Activated B cell treated with CpG ODN at 0.5 μM for 24 hours (primary cell): Measurements from ENCODE around the gene GSK3B. TPM values are rescaled to one million over a fixed set of nuclear protein-coding genes. Genes with fewer than 3 reads are reported as not detected.
A peak's percentile ranks its signal among the peaks of the same experiment; 100 is the strongest.
"Not testable (repeated sequence)": the region's sequence is repeated elsewhere in the genome, so short reads cannot be mapped to it uniquely, and the experiment has no call there.

Source experiments
- ATAC-seq: fragments of 200-7000 bp; cut with Tn5 transposase; one replicate; pipeline ENCODE4 v1.10.0; 2021; ENCODE audit warnings: low read depth, mild to moderate bottlenecking, moderate library complexity
- CTCF ChIA-PET: fragments of 350-600 bp; sonication (Branson Sonifier 250); formaldehyde crosslinking; loops from one replicate; lab custom pipeline; 2021; ENCODE audit warnings: antibody characterized with exemption; lab: Charles Lee
- POLR2A ChIA-PET: fragments of 350-600 bp; sonication (Branson Sonifier 250); formaldehyde crosslinking; loops from one replicate; lab custom pipeline; 2021; ENCODE audit warnings: antibody characterized with exemption; lab: Charles Lee
- DNase-seq: peaks from one replicate; pipeline ENCODE4 v3.0.0; 2022
- H3K27ac Mint-ChIP-seq: one replicate; pipeline ENCODE4 v1.8.0; 2020; ENCODE audit warnings: mixed read lengths
- H3K27me3 Mint-ChIP-seq: one replicate; pipeline ENCODE4 v1.8.0; 2021; ENCODE audit warnings: mixed read lengths
- H3K36me3 Mint-ChIP-seq: one replicate; pipeline ENCODE4 v1.8.0; 2021; ENCODE audit warnings: low read depth, mixed read lengths
- H3K4me1 Mint-ChIP-seq: one replicate; pipeline ENCODE4 v1.8.0; 2021; ENCODE audit warnings: mixed read lengths
- H3K4me3 Mint-ChIP-seq: one replicate; pipeline ENCODE4 v1.8.0; 2020; ENCODE audit warnings: mild to moderate bottlenecking, mixed read lengths
- H3K9me3 Mint-ChIP-seq: one replicate; pipeline ENCODE4 v1.8.0; 2020; ENCODE audit warnings: mixed read lengths
- intact Hi-C: fragments of 100-400 bp; cut with micrococcal nuclease; formaldehyde crosslinking; loops from one replicate; pipeline ENCODE4 v1.15.1; 2024
- total RNA-seq: library from RNA; stranded (reverse); gene quantifications from 2 replicates; pipeline ENCODE4 v1.2.3, GENCODE V29; 2022
- TF ChIP-seq, protein P1 (sequence below): fragments of 200-600 bp; IDR thresholded peaks from one replicate; pipeline ENCODE4 v1.8.0; 2022; ENCODE audit warnings: antibody characterized with exemption, mild to moderate bottlenecking

Gene GSK3B
- total RNA-seq, 1 donor from 2014 or later, result 35.4 TPM

GRCh38 chr3:120052225-120052624 lies 42.0 kb downstream of the GSK3B start:
- Mint-ChIP-seq H3K4me1 (peaks cover 65% of the 10 kb centered on the region), H3K36me3 (peaks cover 6% of the 10 kb centered on the region), H3K27me3 (no peaks in the 10 kb centered on the region), H3K9me3 (peaks cover 5% of the 10 kb centered on the region), H3K27ac (peak overlapping the region; percentile 25), H3K4me3 (peak overlapping the region; percentile 3)
- ATAC-seq, result no peak
- TF ChIP-seq, protein P1, sequence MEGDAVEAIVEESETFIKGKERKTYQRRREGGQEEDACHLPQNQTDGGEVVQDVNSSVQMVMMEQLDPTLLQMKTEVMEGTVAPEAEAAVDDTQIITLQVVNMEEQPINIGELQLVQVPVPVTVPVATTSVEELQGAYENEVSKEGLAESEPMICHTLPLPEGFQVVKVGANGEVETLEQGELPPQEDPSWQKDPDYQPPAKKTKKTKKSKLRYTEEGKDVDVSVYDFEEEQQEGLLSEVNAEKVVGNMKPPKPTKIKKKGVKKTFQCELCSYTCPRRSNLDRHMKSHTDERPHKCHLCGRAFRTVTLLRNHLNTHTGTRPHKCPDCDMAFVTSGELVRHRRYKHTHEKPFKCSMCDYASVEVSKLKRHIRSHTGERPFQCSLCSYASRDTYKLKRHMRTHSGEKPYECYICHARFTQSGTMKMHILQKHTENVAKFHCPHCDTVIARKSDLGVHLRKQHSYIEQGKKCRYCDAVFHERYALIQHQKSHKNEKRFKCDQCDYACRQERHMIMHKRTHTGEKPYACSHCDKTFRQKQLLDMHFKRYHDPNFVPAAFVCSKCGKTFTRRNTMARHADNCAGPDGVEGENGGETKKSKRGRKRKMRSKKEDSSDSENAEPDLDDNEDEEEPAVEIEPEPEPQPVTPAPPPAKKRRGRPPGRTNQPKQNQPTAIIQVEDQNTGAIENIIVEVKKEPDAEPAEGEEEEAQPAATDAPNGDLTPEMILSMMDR, result no peak
- DNase-seq, result no peak
- POLR2A ChIA-PET, result interaction anchor here (1.5 kb wide), 1 partner anchor 43 kb away, joined by 7 read pairs; no protein-coding TSS in a partner anchor
- intact Hi-C loops, result loop anchor here (1.0 kb wide), 1 partner anchor 19 kb away; no protein-coding TSS in a partner anchor
- CTCF ChIA-PET, result no interaction called here

GRCh38 chr3:120051570-120051969 lies 42.7 kb downstream of the GSK3B start:
- intact Hi-C loops, H3K27me3 Mint-ChIP-seq, H3K4me3 Mint-ChIP-seq: not testable (repeated sequence)

DNA sequence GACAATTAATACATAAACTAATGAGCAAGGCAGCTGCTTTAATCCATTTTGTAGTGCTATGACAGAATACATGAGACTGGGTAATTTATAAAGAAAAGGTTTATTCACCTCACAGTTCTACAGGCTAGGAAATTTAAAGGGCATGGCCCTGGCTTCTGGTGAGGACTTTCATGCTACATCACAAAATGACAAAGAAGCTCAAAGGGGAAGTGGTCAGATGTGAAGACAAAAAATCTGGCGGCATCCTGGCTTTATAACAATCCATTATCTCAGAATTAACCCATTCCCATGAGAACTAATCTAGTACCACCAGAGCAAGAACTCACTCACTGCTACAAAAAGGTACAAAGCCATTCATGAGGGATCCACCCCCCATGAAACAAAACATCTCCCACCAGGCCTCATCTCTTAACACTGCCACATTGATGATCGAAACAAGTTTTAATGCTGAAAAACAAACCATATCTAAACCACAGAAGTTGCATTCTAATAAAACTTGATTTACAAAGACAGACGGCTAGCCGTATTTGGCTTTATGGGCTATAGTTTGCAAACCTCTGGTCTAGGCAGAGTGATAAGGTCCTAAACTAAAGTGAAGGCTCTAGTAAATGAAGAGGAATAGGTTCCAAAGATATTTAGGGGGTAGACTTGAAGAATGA lies 44.2 kb downstream of the GSK3B start:
- H3K27ac Mint-ChIP-seq, result peak overlapping the region; percentile 11
- H3K4me1 Mint-ChIP-seq, result peaks cover 62% of the 10 kb centered on the region
- DNase-seq (no peak), ATAC-seq (no peak)
- ChIA-PET CTCF (no interaction called here), POLR2A (interaction anchor here (0.8 kb wide), 1 partner anchor 45 kb away, joined by 3 read pairs; no protein-coding TSS in a partner anchor)
- H3K27me3 Mint-ChIP-seq, result no peaks in the 10 kb centered on the region
- intact Hi-C loops, result no loop called here
- H3K4me3 Mint-ChIP-seq, result peak overlapping the region; percentile 9
- H3K36me3 Mint-ChIP-seq, result peaks cover 13% of the 10 kb centered on the region
- TF ChIP-seq, protein P1, result no peak
- peaks cover 16% of the 10 kb centered on the region for H3K9me3 Mint-ChIP-seq

More at GRCh38 chr3:120051570-120051969, 42.7 kb downstream of the GSK3B start:
- H3K36me3 Mint-ChIP-seq, DNase-seq, H3K9me3 Mint-ChIP-seq, ATAC-seq, H3K27ac Mint-ChIP-seq: not testable (repeated sequence)
- peaks cover 65% of the 10 kb centered on the region for H3K4me1 Mint-ChIP-seq
- CTCF ChIA-PET, result interaction anchor here (0.7 kb wide), 1 partner anchor 53 kb away, joined by 3 read pairs; no protein-coding TSS in a partner anchor
- POLR2A ChIA-PET, result interaction anchor here (1.5 kb wide), 1 partner anchor 44 kb away, joined by 7 read pairs; no protein-coding TSS in a partner anchor

GRCh38 chr3:120049072-120049471 lies 45.2 kb downstream of the GSK3B start:
- DNase-seq (no peak), ATAC-seq (no peak)
- intact Hi-C loops, result no loop called here
- ChIA-PET CTCF (no interaction called here), POLR2A (no interaction called here)
- H3K4me1 Mint-ChIP-seq, result peaks cover 55% of the 10 kb centered on the region
- no peaks in the 10 kb centered on the region for H3K27me3 Mint-ChIP-seq
- H3K4me3 Mint-ChIP-seq, result no peak overlapping the region
- no peak overlapping the region for H3K27ac Mint-ChIP-seq
- TF ChIP-seq, protein P1, result no peak
- H3K9me3 Mint-ChIP-seq, result peaks cover 21% of the 10 kb centered on the region
- peaks cover 23% of the 10 kb centered on the region for H3K36me3 Mint-ChIP-seq

DNA sequence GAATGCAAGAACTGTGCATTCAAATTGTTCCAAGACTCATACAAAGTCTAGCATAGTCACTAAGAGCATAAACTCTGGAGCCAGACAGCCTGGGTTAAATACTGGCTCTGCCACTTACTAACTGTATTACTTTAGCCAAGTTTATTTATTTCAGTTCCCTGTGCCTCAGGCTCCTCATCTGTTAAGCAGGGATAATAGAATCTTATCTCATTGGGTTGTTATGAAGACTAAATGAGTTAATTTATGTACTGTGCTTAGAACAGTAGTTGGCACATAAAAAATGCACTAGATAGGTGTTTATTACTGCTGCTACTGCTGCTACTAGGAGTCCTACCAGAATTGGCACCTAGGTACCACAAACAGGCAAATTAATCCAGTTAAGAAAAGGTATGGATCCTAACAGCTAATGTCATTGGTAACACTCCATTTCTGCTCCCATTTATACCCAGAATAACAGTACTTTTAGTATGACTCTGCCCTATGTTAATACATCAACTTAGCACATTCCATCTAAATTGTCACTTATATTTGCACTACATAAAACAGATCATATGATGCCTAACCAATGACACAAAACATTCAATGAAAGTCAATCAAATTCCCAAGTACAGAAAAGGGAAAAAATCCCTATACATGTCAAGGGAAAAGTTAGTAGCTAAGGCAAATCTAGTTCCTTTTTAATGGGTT lies 45.7 kb downstream of the GSK3B start:
- H3K4me3 Mint-ChIP-seq, result no peak overlapping the region
- intact Hi-C loops, result no loop called here
- no peaks in the 10 kb centered on the region for H3K27me3 Mint-ChIP-seq
- no peak for ATAC-seq
- peaks cover 26% of the 10 kb centered on the region for H3K36me3 Mint-ChIP-seq
- H3K9me3 Mint-ChIP-seq, result peaks cover 25% of the 10 kb centered on the region
- ChIA-PET POLR2A (no interaction called here), CTCF (no interaction called here)
- no peak overlapping the region for H3K27ac Mint-ChIP-seq
- TF ChIP-seq, protein P1, result no peak
- peaks cover 54% of the 10 kb centered on the region for H3K4me1 Mint-ChIP-seq
- no peak for DNase-seq
